Stimulated activated CD4-positive, alpha-beta T cell treated with anti-CD3 and anti-CD28 coated beads, Interleukin-1b, Interleukin-23, amount 100 ng/mL, for 1 hour (primary cell): ENCODE measurements around the gene FRAT2.

ENCODE experiments used
- DNase-seq, 2 donors: peaks; one replicate each; pipeline ENCODE4 v3.0.0-alpha.2; 2020; ENCODE audit warnings: low read depth in 2 of 2

The FRAT2 gene

GRCh38 chr10:97325754-97326153 is 8.8 kb downstream of the FRAT2 start:
- no peak for DNase-seq

- no peak for DNase-seq
These were observed 11.0 kb downstream of the FRAT2 start for GRCh38 chr10:97323501-97323900.

- no peak for DNase-seq
These were observed 12.7 kb downstream of the FRAT2 start for GRCh38 chr10:97321804-97322190.

GRCh38 chr10:97321032-97321803 is 13.3 kb downstream of the FRAT2 start:
- no peak for DNase-seq

- no peak for DNase-seq
These were observed 14.0 kb downstream of the FRAT2 start for GRCh38 chr10:97320480-97321031.

GRCh38 chr10:97319671-97320479 is 14.7 kb downstream of the FRAT2 start:
- peak in 1 of 2 donors; percentile 27 for DNase-seq

- DNase-seq = peak; percentile 69 to 80
These were observed 15.5 kb downstream of the FRAT2 start, which contains the start of gene FRAT1 for GRCh38 chr10:97318772-97319651. TSS of gene FRAT1 (plus strand) at chr10:97319271. CDS start at chr10:97319454, 183 bp downstream.

GRCh38 chr10:97314671-97315070 is 19.9 kb downstream of the FRAT2 start:
- DNase-seq = no peak

- DNase-seq = no peak
These were observed 21.6 kb downstream of the FRAT2 start for GRCh38 chr10:97312897-97313296.

GRCh38 chr10:97311111-97311626 is 23.4 kb downstream of the FRAT2 start:
- DNase-seq = no peak

GRCh38 chr10:97307866-97308780 is 26.4 kb downstream of the FRAT2 start:
- DNase-seq = no peak

GRCh38 chr10:97307441-97307840 is 27.1 kb downstream of the FRAT2 start:
- no peak for DNase-seq

GRCh38 chr10:97302088-97302791 is 32.3 kb downstream of the FRAT2 start:
- no peak for DNase-seq

GRCh38 chr10:97300980-97301379 is 33.5 kb downstream of the FRAT2 start:
- no peak for DNase-seq

- no peak for DNase-seq
These were observed 36.3 kb downstream of the FRAT2 start for GRCh38 chr10:97298223-97298571.

- no peak for DNase-seq
These were observed 36.8 kb downstream of the FRAT2 start for GRCh38 chr10:97297556-97298222.

- no peak for DNase-seq
These were observed 41.7 kb downstream of the FRAT2 start for GRCh38 chr10:97292862-97293198.

- peak; percentile 73 to 79 for DNase-seq
These were observed 42.2 kb downstream of the FRAT2 start, which contains the start of gene ARHGAP19 for GRCh38 chr10:97292097-97292861. TSS of gene ARHGAP19 (minus strand) at chr10:97292637. CDS start at chr10:97292627, 10 bp downstream.
